ENCODE measurements around the gene C1D.

The C1D gene

DNA sequence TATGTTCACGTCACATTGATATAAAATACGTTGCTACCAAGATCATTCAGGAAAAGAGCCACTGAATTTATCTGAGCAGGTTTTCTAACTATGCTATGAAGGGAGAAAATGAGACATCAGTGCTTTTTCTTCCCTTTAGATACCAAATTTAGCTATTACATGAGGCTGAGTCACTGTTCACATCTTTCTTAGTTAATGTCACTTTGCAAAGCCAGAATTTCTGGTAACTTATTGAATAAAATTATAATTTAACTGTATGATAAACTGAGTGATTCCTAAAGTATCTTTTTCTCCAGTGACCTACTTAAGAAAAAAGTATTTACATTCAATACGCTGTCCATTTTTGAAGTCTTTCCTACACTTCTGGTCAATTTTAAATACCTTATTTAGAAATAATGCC is 22.7 kb downstream of the C1D start:
- no peak overlapping the region for H3K4me3 ChIP-seq (ENCODE audit: low read depth, low read length, poor library complexity, severe bottlenecking)
- no peaks in the 10 kb centered on the region for H3K27me3 ChIP-seq (ENCODE audit: insufficient read depth, low read length)
- no peaks in the 10 kb centered on the region for H3K4me1 ChIP-seq (ENCODE audit: insufficient read depth, low read length, severe bottlenecking)
- H3K36me3 ChIP-seq (ENCODE audit: insufficient read depth, low read length) = peaks cover 8% of the 10 kb centered on the region; the same call in 1 of the 2 replicates
- no peaks in the 10 kb centered on the region for H3F3A ChIP-seq (ENCODE audit: insufficient read depth, low read length)
- no peaks in the 10 kb centered on the region for H3K9me3 ChIP-seq (ENCODE audit: low read length)
- no peaks in the 10 kb centered on the region for H3K79me2 ChIP-seq (ENCODE audit: insufficient read depth, low read length)
- no peaks in the 10 kb centered on the region for H4K20me1 ChIP-seq (ENCODE audit: insufficient read depth, low read length)
- H3K9ac ChIP-seq (ENCODE audit: low read length) = no peak overlapping the region
- H3K4me2 ChIP-seq (ENCODE audit: low read length) = no peak overlapping the region
- TF ChIP-seq, protein P1, sequence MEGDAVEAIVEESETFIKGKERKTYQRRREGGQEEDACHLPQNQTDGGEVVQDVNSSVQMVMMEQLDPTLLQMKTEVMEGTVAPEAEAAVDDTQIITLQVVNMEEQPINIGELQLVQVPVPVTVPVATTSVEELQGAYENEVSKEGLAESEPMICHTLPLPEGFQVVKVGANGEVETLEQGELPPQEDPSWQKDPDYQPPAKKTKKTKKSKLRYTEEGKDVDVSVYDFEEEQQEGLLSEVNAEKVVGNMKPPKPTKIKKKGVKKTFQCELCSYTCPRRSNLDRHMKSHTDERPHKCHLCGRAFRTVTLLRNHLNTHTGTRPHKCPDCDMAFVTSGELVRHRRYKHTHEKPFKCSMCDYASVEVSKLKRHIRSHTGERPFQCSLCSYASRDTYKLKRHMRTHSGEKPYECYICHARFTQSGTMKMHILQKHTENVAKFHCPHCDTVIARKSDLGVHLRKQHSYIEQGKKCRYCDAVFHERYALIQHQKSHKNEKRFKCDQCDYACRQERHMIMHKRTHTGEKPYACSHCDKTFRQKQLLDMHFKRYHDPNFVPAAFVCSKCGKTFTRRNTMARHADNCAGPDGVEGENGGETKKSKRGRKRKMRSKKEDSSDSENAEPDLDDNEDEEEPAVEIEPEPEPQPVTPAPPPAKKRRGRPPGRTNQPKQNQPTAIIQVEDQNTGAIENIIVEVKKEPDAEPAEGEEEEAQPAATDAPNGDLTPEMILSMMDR (IDR thresholded peaks at IDR 0.05; ENCODE audit: low read length) = no peak
- TF ChIP-seq EZH2 (IDR thresholded peaks at IDR 0.05; ENCODE audit: borderline replicate concordance, low read length) = no peak
- no peak overlapping the region for H3K27ac ChIP-seq (ENCODE audit: low read depth, low read length, poor library complexity, severe bottlenecking)
- H3K9me2 ChIP-seq (ENCODE audit: low read depth, low read length) = no peaks in the 10 kb centered on the region
- H2AFZ ChIP-seq (ENCODE audit: low read length) = no peak overlapping the region

DNA sequence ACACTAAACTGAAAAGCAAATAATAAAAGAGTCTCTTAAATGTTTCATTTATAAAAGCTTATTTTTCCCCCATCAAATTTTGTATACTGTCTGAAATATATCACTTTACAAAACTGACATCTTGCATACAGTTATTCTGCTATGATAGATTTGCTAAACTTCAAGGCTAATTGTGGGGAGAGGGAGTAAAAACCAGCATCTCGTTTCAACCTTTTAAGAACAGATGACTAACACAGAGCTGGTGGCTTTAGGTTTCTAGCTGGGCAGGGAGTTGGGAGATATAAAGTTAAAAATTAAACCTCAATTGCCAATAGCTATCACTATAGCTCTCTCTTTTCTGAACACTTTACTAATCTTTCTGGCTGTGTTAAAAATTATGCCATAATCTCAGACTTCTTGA is 23.5 kb downstream of the C1D start:
- no peaks in the 10 kb centered on the region for H3K79me2 ChIP-seq (ENCODE audit: insufficient read depth, low read length)
- H3K9me2 ChIP-seq (ENCODE audit: low read depth, low read length) = no peaks in the 10 kb centered on the region
- H3K4me2 ChIP-seq (ENCODE audit: low read length) = no peak overlapping the region
- H3K9ac ChIP-seq (ENCODE audit: low read length) = no peak overlapping the region
- no peak for TF ChIP-seq EZH2 (IDR thresholded peaks at IDR 0.05; ENCODE audit: borderline replicate concordance, low read length)
- H3F3A ChIP-seq (ENCODE audit: insufficient read depth, low read length) = no peaks in the 10 kb centered on the region
- H3K27me3 ChIP-seq (ENCODE audit: insufficient read depth, low read length) = no peaks in the 10 kb centered on the region
- H3K9me3 ChIP-seq (ENCODE audit: low read length) = no peaks in the 10 kb centered on the region
- H3K4me1 ChIP-seq (ENCODE audit: insufficient read depth, low read length, severe bottlenecking) = no peaks in the 10 kb centered on the region
- no peak overlapping the region for H3K4me3 ChIP-seq (ENCODE audit: low read depth, low read length, poor library complexity, severe bottlenecking)
- H3K27ac ChIP-seq (ENCODE audit: low read depth, low read length, poor library complexity, severe bottlenecking) = no peak overlapping the region
- H2AFZ ChIP-seq (ENCODE audit: low read length) = no peak overlapping the region
- H4K20me1 ChIP-seq (ENCODE audit: insufficient read depth, low read length) = no peaks in the 10 kb centered on the region
- peaks cover 8% of the 10 kb centered on the region; the same call in 1 of the 2 replicates for H3K36me3 ChIP-seq (ENCODE audit: insufficient read depth, low read length)

DNA sequence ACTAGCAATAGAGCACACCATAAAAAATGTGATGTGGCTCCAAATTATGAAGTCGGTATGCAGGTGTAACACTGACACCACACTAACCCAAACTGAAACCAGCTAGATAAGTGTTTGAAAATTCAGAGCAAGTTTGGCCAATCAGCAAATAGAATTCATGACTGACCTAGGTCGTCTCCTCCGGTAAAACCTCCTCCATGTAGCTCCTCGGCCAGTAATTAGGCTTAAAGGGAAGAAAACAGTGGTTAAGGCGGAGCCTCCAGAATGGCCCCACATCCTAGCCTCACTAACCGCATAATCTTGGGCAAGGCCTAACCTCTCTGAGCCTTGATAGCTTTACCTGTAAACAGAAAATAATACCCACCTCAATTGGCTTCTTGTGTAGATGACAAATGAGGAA is 30.1 kb downstream of the C1D start:
- Histone ChIP-seq H4K20me1 (ENCODE audit: insufficient read depth, low read length) (no peaks in the 10 kb centered on the region; the same call in 1 of the 2 replicates), H3K36me3 (ENCODE audit: insufficient read depth, low read length) (no peaks in the 10 kb centered on the region), H3K9ac (ENCODE audit: low read length) (no peak overlapping the region), H3K4me3 (ENCODE audit: low read depth, low read length, poor library complexity, severe bottlenecking) (no peak overlapping the region), H3K4me2 (ENCODE audit: low read length) (no peak overlapping the region), H3K27ac (ENCODE audit: low read depth, low read length, poor library complexity, severe bottlenecking) (no peak overlapping the region), H3K27me3 (ENCODE audit: insufficient read depth, low read length) (no peaks in the 10 kb centered on the region), H3F3A (ENCODE audit: insufficient read depth, low read length) (no peaks in the 10 kb centered on the region), H3K79me2 (ENCODE audit: insufficient read depth, low read length) (no peaks in the 10 kb centered on the region), H3K9me3 (ENCODE audit: low read length) (no peaks in the 10 kb centered on the region), H3K9me2 (ENCODE audit: low read depth, low read length) (no peaks in the 10 kb centered on the region), H2AFZ (ENCODE audit: low read length) (no peak overlapping the region), H3K4me1 (ENCODE audit: insufficient read depth, low read length, severe bottlenecking) (no peaks in the 10 kb centered on the region)
- TF ChIP-seq EZH2 (IDR thresholded peaks at IDR 0.05; ENCODE audit: borderline replicate concordance, low read length) = no peak
- TF ChIP-seq, protein P1 (IDR thresholded peaks at IDR 0.05; ENCODE audit: low read length) = no peak

DNA sequence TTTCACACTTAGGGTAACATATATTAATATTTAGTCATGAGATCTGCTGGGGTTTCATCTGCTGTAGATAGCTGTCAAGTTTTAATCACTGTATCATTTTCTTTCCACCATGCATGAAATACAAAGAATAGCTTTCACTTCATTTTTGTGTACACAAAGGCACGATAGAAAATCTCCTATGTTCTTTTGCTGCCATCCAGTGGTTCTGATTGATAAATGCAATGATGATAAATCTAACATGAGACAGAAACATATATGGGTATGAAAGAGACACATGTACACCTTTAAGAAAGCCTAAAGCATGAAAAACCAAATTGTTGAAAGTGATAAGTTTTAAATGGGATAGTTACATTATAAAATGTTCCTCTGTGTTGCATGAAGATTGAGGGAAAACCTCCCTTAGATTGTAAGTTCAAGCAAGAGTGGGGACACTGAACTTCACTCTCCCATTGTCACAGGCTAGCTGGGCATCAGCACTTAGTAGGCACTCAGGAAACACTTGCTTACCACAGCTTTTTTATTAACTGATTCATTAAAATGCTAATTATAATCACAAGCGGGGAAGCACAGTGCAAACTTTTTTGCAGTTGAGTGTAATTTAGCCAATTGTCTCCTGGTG is 31.2 kb downstream of the C1D start:
- Histone ChIP-seq H4K20me1 (ENCODE audit: insufficient read depth, low read length) (no peaks in the 10 kb centered on the region; the same call in 1 of the 2 replicates), H3K9me3 (ENCODE audit: low read length) (no peaks in the 10 kb centered on the region), H3K27me3 (ENCODE audit: insufficient read depth, low read length) (no peaks in the 10 kb centered on the region), H2AFZ (ENCODE audit: low read length) (no peak overlapping the region), H3K9me2 (ENCODE audit: low read depth, low read length) (no peaks in the 10 kb centered on the region), H3K9ac (ENCODE audit: low read length) (no peak overlapping the region), H3K4me1 (ENCODE audit: insufficient read depth, low read length, severe bottlenecking) (no peaks in the 10 kb centered on the region), H3K4me2 (ENCODE audit: low read length) (no peak overlapping the region), H3K4me3 (ENCODE audit: low read depth, low read length, poor library complexity, severe bottlenecking) (no peak overlapping the region), H3K36me3 (ENCODE audit: insufficient read depth, low read length) (no peaks in the 10 kb centered on the region), H3K27ac (ENCODE audit: low read depth, low read length, poor library complexity, severe bottlenecking) (no peak overlapping the region), H3K79me2 (ENCODE audit: insufficient read depth, low read length) (no peaks in the 10 kb centered on the region), H3F3A (ENCODE audit: insufficient read depth, low read length) (no peaks in the 10 kb centered on the region)
- TF ChIP-seq EZH2 (IDR thresholded peaks at IDR 0.05; ENCODE audit: borderline replicate concordance, low read length) = no peak
- TF ChIP-seq, protein P1 (IDR thresholded peaks at IDR 0.05; ENCODE audit: low read length) = peak; percentile 69; the same call in 1 of the 2 replicates
